HS-27A (cell line): ENCODE results near the gene VSTM2B.

Source experiments
- DNase-seq: peaks from one replicate; pipeline ENCODE4 v3.0.0-alpha.2; 2012; ENCODE audit warnings: low read depth, missing footprints

VSTM2B gene

GRCh38 chr19:29497241-29497640 is 28.6 kb upstream of the VSTM2B start:
- no peak for DNase-seq

GRCh38 chr19:29497686-29498436 is 27.9 kb upstream of the VSTM2B start:
- no peak for DNase-seq

GRCh38 chr19:29499261-29499920 is 26.4 kb upstream of the VSTM2B start:
- no peak for DNase-seq

- no peak for DNase-seq
These were observed 25.7 kb upstream of the VSTM2B start for GRCh38 chr19:29499921-29500590.

GRCh38 chr19:29501816-29502580 is 23.8 kb upstream of the VSTM2B start:
- no peak for DNase-seq

- DNase-seq: no peak
These were observed 23.3 kb upstream of the VSTM2B start for GRCh38 chr19:29502581-29502850.

GRCh38 chr19:29503140-29503758 is 22.5 kb upstream of the VSTM2B start:
- DNase-seq: no peak

- no peak for DNase-seq
These were observed 22.0 kb upstream of the VSTM2B start for GRCh38 chr19:29503785-29504184.

GRCh38 chr19:29504454-29504853 is 21.3 kb upstream of the VSTM2B start:
- no peak for DNase-seq

- DNase-seq: no peak
These were observed 20.5 kb upstream of the VSTM2B start for GRCh38 chr19:29505097-29505824.

- no peak for DNase-seq
These were observed 19.2 kb upstream of the VSTM2B start for GRCh38 chr19:29506619-29506911.

GRCh38 chr19:29507081-29507860 is 18.5 kb upstream of the VSTM2B start:
- no peak for DNase-seq

- DNase-seq: no peak
These were observed 17.6 kb upstream of the VSTM2B start for GRCh38 chr19:29508181-29508580.

- no peak for DNase-seq
These were observed 16.3 kb upstream of the VSTM2B start for GRCh38 chr19:29509456-29509855.

GRCh38 chr19:29510701-29511265 is 15.0 kb upstream of the VSTM2B start:
- no peak for DNase-seq

GRCh38 chr19:29511768-29512167 is 14.0 kb upstream of the VSTM2B start:
- DNase-seq: no peak

GRCh38 chr19:29512748-29513147 is 13.0 kb upstream of the VSTM2B start:
- no peak for DNase-seq

GRCh38 chr19:29514525-29515232 is 11.1 kb upstream of the VSTM2B start:
- DNase-seq: no peak

- no peak for DNase-seq
These were observed 10.6 kb upstream of the VSTM2B start for GRCh38 chr19:29515233-29515619.
